Measurements from ENCODE around the gene TSKU.
"Not testable (repeated sequence)": the region's sequence is repeated elsewhere in the genome, so short reads cannot be mapped to it uniquely, and the experiment has no call there.

Gene TSKU

GRCh38 chr11:76824980-76825725 is 42.0 kb downstream of the TSKU start:
- no peak for DNase-seq (ENCODE audit: low read depth)

GRCh38 chr11:76825726-76826396 is 42.7 kb downstream of the TSKU start:
- no peak for DNase-seq (ENCODE audit: low read depth)

- DNase-seq (ENCODE audit: low read depth), result not testable (repeated sequence)
Measured at GRCh38 chr11:76826508-76826907, 43.4 kb downstream of the TSKU start.

GRCh38 chr11:76827005-76827404 is 43.8 kb downstream of the TSKU start:
- not testable (repeated sequence) for DNase-seq (ENCODE audit: low read depth)

- no peak for DNase-seq (ENCODE audit: low read depth)
Measured at GRCh38 chr11:76830639-76831327, 47.6 kb downstream of the TSKU start.

GRCh38 chr11:76831686-76832310 is 48.6 kb downstream of the TSKU start:
- DNase-seq (ENCODE audit: low read depth), result no peak

GRCh38 chr11:76832361-76832760 is 49.2 kb downstream of the TSKU start:
- no peak for DNase-seq (ENCODE audit: low read depth)

GRCh38 chr11:76834151-76834550 is 51.0 kb downstream of the TSKU start:
- DNase-seq (ENCODE audit: low read depth), result no peak

- no peak for DNase-seq (ENCODE audit: low read depth)
Measured at GRCh38 chr11:76835036-76835435, 51.9 kb downstream of the TSKU start.

GRCh38 chr11:76835928-76836612 is 52.9 kb downstream of the TSKU start:
- DNase-seq (ENCODE audit: low read depth), result peak; percentile 84

- DNase-seq (ENCODE audit: low read depth), result no peak
Measured at GRCh38 chr11:76836613-76837291, 53.6 kb downstream of the TSKU start.

GRCh38 chr11:76837696-76838677 is 54.8 kb downstream of the TSKU start:
- DNase-seq (ENCODE audit: low read depth), result no peak

GRCh38 chr11:76838678-76839068 is 55.5 kb downstream of the TSKU start:
- DNase-seq (ENCODE audit: low read depth), result no peak

- DNase-seq (ENCODE audit: low read depth), result no peak
Measured at GRCh38 chr11:76839311-76839710, 56.2 kb downstream of the TSKU start.

GRCh38 chr11:76841923-76842452 is 58.8 kb downstream of the TSKU start:
- no peak for DNase-seq (ENCODE audit: low read depth)

- no peak for DNase-seq (ENCODE audit: low read depth)
Measured at GRCh38 chr11:76843907-76844306, 60.8 kb downstream of the TSKU start.

- DNase-seq (ENCODE audit: low read depth), result no peak
Measured at GRCh38 chr11:76844511-76844910, 61.4 kb downstream of the TSKU start.

GRCh38 chr11:76845069-76845468 is 61.9 kb downstream of the TSKU start:
- DNase-seq (ENCODE audit: low read depth), result no peak

- DNase-seq (ENCODE audit: low read depth), result no peak
Measured at GRCh38 chr11:76846441-76846840, 63.3 kb downstream of the TSKU start.

All from GM04503 (cell line).